Endothelial cell of umbilical vein (primary cell): ENCODE measurements around the gene SHC1. TPM values are rescaled to one million over a fixed set of nuclear protein-coding genes. Genes with fewer than 3 reads are reported as not detected.

ENCODE experiments used
- BruUV-seq: library from RNA; stranded (reverse); fragments of 400-500 nt; replicated peaks from 2 replicates; lab custom pipeline; 2021; lab: Mats Ljungman, UMichigan
- CTCF ChIA-PET: fragments of 300-600, 350-600 bp; sonication (Branson Sonifier 250); formaldehyde crosslinking; loops from one replicate; lab custom pipeline; 2021; ENCODE audit warnings: antibody characterized with exemption, inconsistent platforms; lab: Charles Lee
- POLR2A ChIA-PET: fragments of 300-600, 350-600 bp; sonication (Branson Sonifier 250); formaldehyde crosslinking; loops from one replicate; lab custom pipeline; 2021; ENCODE audit warnings: antibody characterized with exemption, inconsistent platforms; lab: Charles Lee
- DNase-seq: peaks from one replicate; pipeline ENCODE4 v3.0.0-alpha.2; 2011; ENCODE audit warnings: low read depth, low spot score
- FAIRE-seq: peaks from 2 replicates; lab custom pipeline; 2011; peaks lifted over from hg19 to GRCh38; lab: Jason Lieb, UNC
- H2AFZ ChIP-seq: 2 replicates; pipeline ENCODE4 v1.6.0; 2012; ENCODE audit warnings: low read depth, low read length, control low read depth, inconsistent platforms
- H3K27ac ChIP-seq: 2 replicates; pipeline ENCODE4 v1.5.1; 2011; ENCODE audit warnings: low read depth, mild to moderate bottlenecking, control low read depth, low read length, moderate library complexity; ENCODE audit not compliant: insufficient read depth
- H3K27me3 ChIP-seq, 2 experiments: 2 replicates each; pipeline versions ENCODE4 v1.6.0 to v1.6.1; 2011; ENCODE audit warnings: low read length in 2 of 2, mixed read lengths in 1 of 2; ENCODE audit not compliant: control insufficient read depth in 2 of 2, insufficient read depth in 2 of 2
- H3K36me3 ChIP-seq, 2 experiments: 2 replicates in 1 of 2; 3 replicates in 1 of 2; pipeline ENCODE4 v1.5.1; 2011; ENCODE audit warnings: low read length in 2 of 2, mild to moderate bottlenecking in 1 of 2, moderate library complexity in 1 of 2; ENCODE audit not compliant: control insufficient read depth in 2 of 2, insufficient read depth in 2 of 2; ENCODE audit errors: extremely low read depth in 1 of 2
- H3K4me1 ChIP-seq: 3 replicates; pipeline ENCODE4 v1.5.1; 2011; ENCODE audit warnings: mild to moderate bottlenecking, low read length; ENCODE audit not compliant: control insufficient read depth, insufficient read depth; ENCODE audit errors: extremely low read depth
- H3K4me2 ChIP-seq: 2 replicates; pipeline ENCODE4 v1.6.1; 2011; ENCODE audit warnings: low read length, control low read depth, mixed read lengths; ENCODE audit not compliant: insufficient read depth
- H3K4me3 ChIP-seq, 3 experiments: fragments of 200-600 bp in 1 of 3; sonication (generic), shearing (Covaris generic) in 1 of 3; replicated peaks in 1 of 3; 2 replicates each; pipeline ENCODE4 v1.5.1; 2011 to 2016; ENCODE audit warnings: control low read depth in 3 of 3, low read length in 3 of 3, mild to moderate bottlenecking in 2 of 3, inconsistent platforms in 1 of 3, low read depth in 1 of 3, moderate library complexity in 1 of 3; ENCODE audit not compliant: insufficient read depth in 1 of 3
- H3K79me2 ChIP-seq: 2 replicates; pipeline ENCODE4 v1.6.0; 2012; ENCODE audit warnings: low read length, inconsistent platforms; ENCODE audit not compliant: control insufficient read depth, insufficient read depth
- H3K9ac ChIP-seq: replicated peaks from 2 replicates; pipeline ENCODE3; 2011; ENCODE audit warnings: low read length, control low read depth; ENCODE audit not compliant: insufficient read depth; ENCODE audit errors: extremely low read depth
- H3K9me1 ChIP-seq: replicated peaks from 3 replicates; pipeline ENCODE4 v1.6.0; 2011; ENCODE audit warnings: mild to moderate bottlenecking, low read length; ENCODE audit not compliant: control insufficient read depth, insufficient read depth; ENCODE audit errors: extremely low read depth
- H3K9me3 ChIP-seq: replicated peaks from 2 replicates; pipeline ENCODE4 v1.5.1; 2012; ENCODE audit warnings: low read length, inconsistent platforms; ENCODE audit not compliant: control insufficient read depth, insufficient read depth
- H4K20me1 ChIP-seq: replicated peaks from 2 replicates; pipeline ENCODE3; 2011; ENCODE audit warnings: mild to moderate bottlenecking, low read length; ENCODE audit not compliant: control insufficient read depth, insufficient read depth; ENCODE audit errors: extremely low read depth
- EZH2 ChIP-seq: IDR thresholded peaks from 2 replicates; pipeline ENCODE4 v1.6.1; 2012; ENCODE audit warnings: borderline replicate concordance, low read depth, mild to moderate bottlenecking, moderate library complexity, low read length, inconsistent platforms; ENCODE audit not compliant: severe bottlenecking
- FOS ChIP-seq: IDR thresholded peaks from 2 replicates; pipeline ENCODE4 v1.6.1; 2011; ENCODE audit warnings: mild to moderate bottlenecking, low read length, moderate library complexity, borderline replicate concordance; ENCODE audit not compliant: insufficient read depth
- GATA2 ChIP-seq: IDR thresholded peaks from 2 replicates; pipeline ENCODE4 v1.7.0; 2011; ENCODE audit warnings: low read depth, mild to moderate bottlenecking, moderate library complexity, mixed read lengths, low read length; ENCODE audit not compliant: insufficient read length, insufficient read depth
- JUN ChIP-seq: IDR thresholded peaks from 2 replicates; pipeline ENCODE4 v1.6.1; 2011; ENCODE audit warnings: borderline replicate concordance, low read depth; ENCODE audit not compliant: insufficient read length, insufficient read depth
- POLR2A ChIP-seq: IDR thresholded peaks from 2 replicates; pipeline ENCODE4 v1.6.1; 2012; ENCODE audit warnings: low read depth, mild to moderate bottlenecking, control low read depth, low read length
- POLR2AphosphoS5 ChIP-seq: IDR thresholded peaks from 2 replicates; pipeline ENCODE4 v1.6.1; 2012; ENCODE audit warnings: low read depth, mild to moderate bottlenecking, control low read depth, low read length, moderate library complexity; ENCODE audit not compliant: insufficient read depth
- dilution Hi-C: fragments of 300-500 bp; cut with MboI; formaldehyde crosslinking; loops from one replicate; pipeline ENCODE4 v1.15.0; 2019; ENCODE audit warnings: low sequenced_read_pairs; ENCODE audit not compliant: extremely low pct_ligation_motif_present
- intact Hi-C: fragments of 100-400 bp; cut with micrococcal nuclease; formaldehyde crosslinking; loops from one replicate; pipeline ENCODE4 v1.10.0; 2022
- polyA plus RNA-seq, 4 experiments: library from polyadenylated mRNA; depleted of rRNA in 3 of 4; stranded (reverse) in 3 of 4; unstranded in 1 of 4; fragments of >200 nt; gene quantifications; 2 replicates each; pipeline versions ENCODE4 v1.2.1 to v1.2.3, GENCODE V29; 2011 to 2012; ENCODE audit warnings: missing spikeins in 1 of 4
- total RNA-seq: library from RNA; stranded (reverse); gene quantifications from 2 replicates; pipeline ENCODE4 v1.2.3, GENCODE V29; 2021

SHC1 gene
- total and polyA plus RNA-seq, 2 donors (not counting 3 experiments of a cell fraction or from before 2014, with no cell fraction given), result 316 to 324 TPM

DNA sequence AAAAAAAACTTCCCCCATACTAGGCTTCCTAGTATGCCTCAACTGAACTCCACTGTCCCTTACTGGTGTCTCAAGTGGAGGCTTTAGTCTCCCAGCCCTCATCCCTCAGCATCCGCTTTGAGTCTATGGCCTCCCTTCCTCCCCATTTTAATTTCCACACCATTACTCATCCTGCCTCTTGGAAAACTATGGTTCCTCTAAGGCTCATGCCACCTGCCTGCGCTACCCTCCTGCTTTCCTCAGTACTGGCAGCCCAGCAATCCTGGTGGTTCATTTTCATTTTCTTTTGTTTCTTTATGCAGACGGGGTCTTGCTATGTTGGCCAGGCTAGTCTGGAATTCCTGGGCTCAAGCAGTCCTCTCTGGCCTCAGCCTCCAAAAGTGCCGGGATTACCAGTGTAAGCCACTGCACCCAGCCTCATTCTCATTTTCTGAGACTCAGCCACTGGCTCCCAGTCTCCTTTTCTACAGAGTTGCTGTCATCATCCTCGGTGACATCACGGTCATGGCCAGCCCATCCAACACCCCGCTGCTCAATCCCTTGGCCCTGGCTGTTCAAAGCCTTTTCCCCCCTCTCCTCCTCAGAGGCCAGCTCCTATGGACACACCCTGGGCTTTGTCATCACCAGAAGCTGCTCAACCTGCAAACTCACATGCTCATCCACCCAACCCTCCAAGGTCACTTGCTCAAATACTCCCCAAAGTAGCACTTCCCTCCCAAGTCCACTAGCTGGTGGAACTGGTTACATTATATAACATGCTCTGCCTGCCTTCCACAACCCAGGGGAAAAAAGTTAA is 31.7 kb downstream of the SHC1 start:
- DNase-seq (no peak), FAIRE-seq (no peak)
- Histone ChIP-seq H4K20me1 (no peaks in the 10 kb centered on the region), H2AFZ (no peak overlapping the region), H3K4me3 (no peak overlapping the region), H3K27me3 (no peaks in the 10 kb centered on the region), H3K4me2 (no peak overlapping the region), H3K9me3 (no peaks in the 10 kb centered on the region), H3K27ac (no peak overlapping the region), H3K79me2 (no peaks in the 10 kb centered on the region), H3K9me1 (no peaks in the 10 kb centered on the region), H3K4me1 (peaks cover 8% of the 10 kb centered on the region), H3K36me3 (no peaks in the 10 kb centered on the region), H3K9ac (no peak overlapping the region)
- TF ChIP-seq POLR2AphosphoS5 (no peak), GATA2 (no peak), EZH2 (no peak), FOS (no peak), POLR2A (no peak), JUN (no peak)
- dilution Hi-C loops, result no loop called here
- BruUV-seq, result no TSS peak
- ChIA-PET POLR2A (interaction anchor here (0.7 kb wide), 1 partner anchor 26 kb away, joined by 5 read pairs; no protein-coding TSS in a partner anchor), CTCF (interaction anchor here (0.7 to 1.5 kb wide), 4 partner anchors 17 to 269 kb away, joined by 3 to 5 read pairs (median 4); partner anchors contain the start of gene PBXIP1)
- intact Hi-C loops, result no loop called here
